Kidney epithelial cell (primary cell): ENCODE data around the gene DTNB. TPM values are rescaled to one million over a fixed set of nuclear protein-coding genes. Genes with fewer than 3 reads are reported as not detected.

Source experiments
- DNase-seq: peaks from one replicate; pipeline ENCODE4 v3.0.0-alpha.2; 2010; ENCODE audit warnings: low read depth
- H3K27me3 ChIP-seq: 2 replicates; pipeline ENCODE4 v1.6.0; 2011; ENCODE audit warnings: low read length; ENCODE audit not compliant: control insufficient read depth, insufficient read depth
- H3K36me3 ChIP-seq: 2 replicates; pipeline ENCODE4 v1.5.1; 2011; ENCODE audit warnings: low read length; ENCODE audit not compliant: control insufficient read depth, insufficient read depth
- H3K4me3 ChIP-seq: 2 replicates; pipeline ENCODE4 v1.5.1; 2011; ENCODE audit warnings: low read depth, mild to moderate bottlenecking, control low read depth, low read length
- total RNA-seq: library from RNA; depleted of rRNA; stranded (reverse); fragments of >200 nt; gene quantifications from 2 replicates; pipeline ENCODE4 v1.2.3, GENCODE V29; 2015
- TF ChIP-seq, protein P1 (sequence below): IDR thresholded peaks from 2 replicates; pipeline ENCODE4 v1.5.1; 2011; ENCODE audit warnings: mild to moderate bottlenecking, moderate library complexity, low read length, control low read depth, inconsistent platforms; ENCODE audit not compliant: insufficient read depth, poor library complexity, severe bottlenecking

The DTNB gene
- total RNA-seq, 1 donor from 2014 or later: 16.9 TPM

DNA sequence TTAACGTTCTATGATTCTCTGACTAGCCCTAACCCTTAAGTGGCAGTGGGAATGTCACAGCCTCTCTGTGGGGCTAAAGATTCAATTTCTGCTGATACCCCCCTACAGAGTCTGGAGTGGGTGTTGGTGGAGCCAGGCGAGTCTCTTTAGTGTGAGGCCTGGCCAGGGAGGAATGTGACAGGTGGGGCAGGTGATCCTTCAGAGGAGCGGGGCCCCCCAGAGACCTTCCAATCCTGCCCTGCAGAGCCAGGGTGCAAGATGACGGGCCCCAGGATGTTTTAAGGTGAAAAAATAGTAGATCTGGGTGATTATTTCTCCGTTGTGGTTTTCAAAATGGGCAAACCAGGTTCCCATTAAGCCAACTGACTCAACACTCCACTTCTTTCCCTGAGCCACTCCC is 303.5 kb downstream of the DTNB start:
- DNase-seq: no peak
- Histone ChIP-seq H3K4me3 (no peak overlapping the region), H3K27me3 (no peaks in the 10 kb centered on the region), H3K36me3 (no peaks in the 10 kb centered on the region)
- TF ChIP-seq, protein P1, sequence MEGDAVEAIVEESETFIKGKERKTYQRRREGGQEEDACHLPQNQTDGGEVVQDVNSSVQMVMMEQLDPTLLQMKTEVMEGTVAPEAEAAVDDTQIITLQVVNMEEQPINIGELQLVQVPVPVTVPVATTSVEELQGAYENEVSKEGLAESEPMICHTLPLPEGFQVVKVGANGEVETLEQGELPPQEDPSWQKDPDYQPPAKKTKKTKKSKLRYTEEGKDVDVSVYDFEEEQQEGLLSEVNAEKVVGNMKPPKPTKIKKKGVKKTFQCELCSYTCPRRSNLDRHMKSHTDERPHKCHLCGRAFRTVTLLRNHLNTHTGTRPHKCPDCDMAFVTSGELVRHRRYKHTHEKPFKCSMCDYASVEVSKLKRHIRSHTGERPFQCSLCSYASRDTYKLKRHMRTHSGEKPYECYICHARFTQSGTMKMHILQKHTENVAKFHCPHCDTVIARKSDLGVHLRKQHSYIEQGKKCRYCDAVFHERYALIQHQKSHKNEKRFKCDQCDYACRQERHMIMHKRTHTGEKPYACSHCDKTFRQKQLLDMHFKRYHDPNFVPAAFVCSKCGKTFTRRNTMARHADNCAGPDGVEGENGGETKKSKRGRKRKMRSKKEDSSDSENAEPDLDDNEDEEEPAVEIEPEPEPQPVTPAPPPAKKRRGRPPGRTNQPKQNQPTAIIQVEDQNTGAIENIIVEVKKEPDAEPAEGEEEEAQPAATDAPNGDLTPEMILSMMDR: no peak

DNA sequence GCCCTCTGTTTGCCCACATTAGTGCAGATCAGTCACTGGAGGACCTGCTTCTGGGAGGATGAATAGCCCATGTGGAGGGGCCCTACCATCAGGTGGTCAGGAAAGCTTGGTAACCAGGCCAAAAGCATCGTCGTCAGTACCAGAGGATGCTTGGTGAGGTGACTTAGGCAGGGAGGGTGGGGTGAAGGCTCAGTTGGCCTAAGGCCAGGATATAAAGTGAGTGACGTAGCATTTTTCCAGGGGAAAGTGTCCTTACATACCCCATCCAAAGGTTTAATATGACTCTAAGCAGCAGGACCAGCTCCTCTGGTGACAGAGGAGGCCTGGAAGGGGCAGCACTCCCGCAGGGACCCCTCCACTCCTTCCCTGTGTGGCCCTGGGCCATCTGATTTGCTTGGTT is 303.9 kb downstream of the DTNB start:
- Histone ChIP-seq H3K4me3 (no peak overlapping the region), H3K27me3 (no peaks in the 10 kb centered on the region), H3K36me3 (no peaks in the 10 kb centered on the region)
- no peak for DNase-seq
- TF ChIP-seq, protein P1: no peak

DNA sequence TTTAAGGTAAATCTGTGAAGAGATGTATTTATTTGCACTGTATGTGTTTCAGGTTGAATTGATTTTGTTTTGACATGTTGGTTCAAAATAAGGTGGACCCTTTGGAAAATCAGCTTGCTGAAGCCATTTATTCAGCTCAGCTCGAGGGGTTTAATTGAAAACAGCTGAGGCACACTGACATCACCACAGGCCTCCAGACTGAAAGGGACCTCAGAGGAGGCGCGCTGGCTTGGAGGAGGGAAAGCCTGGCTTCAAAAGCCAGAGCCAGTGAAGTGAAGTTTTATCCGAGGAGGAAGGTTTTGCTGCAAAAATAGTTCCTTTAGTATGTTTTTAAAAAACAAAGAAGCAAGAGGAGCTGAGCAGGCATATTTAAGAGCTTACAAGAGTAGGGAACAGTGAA is 304.7 kb downstream of the DTNB start:
- Histone ChIP-seq H3K36me3 (no peaks in the 10 kb centered on the region), H3K4me3 (no peak overlapping the region), H3K27me3 (no peaks in the 10 kb centered on the region)
- TF ChIP-seq, protein P1: no peak
- DNase-seq: no peak

DNA sequence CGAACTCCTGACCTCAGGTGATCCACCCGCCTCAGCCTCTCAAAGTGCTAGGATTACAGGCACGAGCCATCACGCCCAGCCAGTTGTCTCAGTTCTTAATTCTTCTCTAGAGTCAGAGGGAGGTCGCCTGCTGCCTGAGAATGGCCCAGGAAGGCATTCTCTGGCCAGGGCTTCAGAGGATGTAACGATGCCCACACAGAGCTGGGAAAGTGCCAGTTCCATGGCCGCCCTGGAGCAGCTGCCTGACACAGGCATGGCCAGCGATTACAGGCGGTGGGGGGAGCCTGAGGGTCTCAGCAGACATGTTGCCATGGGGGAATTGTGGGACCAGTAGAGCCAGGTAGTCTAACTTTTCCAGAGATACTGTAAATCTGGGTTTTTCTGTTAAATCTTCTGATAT is 306.1 kb downstream of the DTNB start:
- TF ChIP-seq, protein P1: no peak
- DNase-seq: no peak
- H3K36me3 ChIP-seq: no peaks in the 10 kb centered on the region
- H3K4me3 ChIP-seq: no peak overlapping the region
- H3K27me3 ChIP-seq: no peaks in the 10 kb centered on the region

DNA sequence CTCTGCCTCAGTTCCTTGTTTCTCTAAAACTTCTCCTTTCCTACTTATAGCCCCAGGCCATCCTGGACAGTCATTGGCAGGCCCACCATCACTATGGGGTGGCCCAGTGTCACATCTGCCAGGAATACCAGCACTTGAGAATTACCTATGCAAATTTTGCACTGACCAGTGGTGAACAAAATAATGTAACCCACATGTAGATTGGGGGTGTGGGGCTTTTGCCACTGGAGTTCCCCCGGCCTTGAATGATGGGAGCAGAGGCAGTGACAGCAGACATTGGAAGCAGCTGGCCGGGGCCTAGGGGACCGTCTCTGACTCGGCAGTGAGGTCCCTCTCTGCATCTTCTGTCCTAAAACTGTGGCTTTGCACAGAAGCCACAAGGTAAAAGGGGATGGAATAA is 306.7 kb downstream of the DTNB start:
- DNase-seq: no peak
- no peaks in the 10 kb centered on the region for H3K27me3 ChIP-seq
- no peaks in the 10 kb centered on the region for H3K36me3 ChIP-seq
- no peak overlapping the region for H3K4me3 ChIP-seq
- TF ChIP-seq, protein P1: no peak

DNA sequence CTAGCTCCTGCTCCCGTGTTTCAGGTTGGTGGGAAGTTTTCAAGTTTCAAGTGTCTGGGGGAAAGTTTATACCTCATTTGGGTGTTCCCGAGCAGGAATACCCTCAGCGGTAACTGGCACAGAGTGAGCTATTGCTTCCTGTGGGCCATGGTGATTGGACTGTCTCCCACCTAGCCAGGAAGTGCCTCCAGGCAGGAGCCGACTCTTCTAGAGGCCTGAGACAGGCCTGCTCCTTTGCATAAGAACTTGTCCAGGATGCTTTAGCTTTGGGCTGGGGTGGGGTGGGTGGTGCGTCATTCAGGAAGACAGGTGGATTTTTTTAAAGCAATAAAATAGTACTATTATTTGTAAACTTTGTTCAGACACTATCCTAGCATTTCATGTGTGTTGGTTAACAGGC is 308.1 kb downstream of the DTNB start:
- Histone ChIP-seq H3K36me3 (no peaks in the 10 kb centered on the region), H3K27me3 (no peaks in the 10 kb centered on the region), H3K4me3 (no peak overlapping the region)
- DNase-seq: no peak
- TF ChIP-seq, protein P1: no peak
